HG03354 (cell line): Measurements from ENCODE around the gene PRRT1B.
"Not testable (repeated sequence)": the region's sequence is repeated elsewhere in the genome, so short reads cannot be mapped to it uniquely, and the experiment has no call there.

Experiments used
- ATAC-seq: cut with Tn5 transposase; IDR thresholded peaks from one replicate; pipeline ENCODE4 v1.9.1; 2021; ENCODE audit warnings: mild to moderate bottlenecking; ENCODE audit not compliant: unreplicated experiment, poor library complexity, severe bottlenecking

PRRT1B gene

GRCh38 chr9:131546336-131547084 lies 1.2 kb downstream of the PRRT1B start:
- no peak for ATAC-seq

GRCh38 chr9:131549186-131549585 lies 3.9 kb downstream of the PRRT1B start:
- ATAC-seq = not testable (repeated sequence)

GRCh38 chr9:131550465-131550864 lies 5.1 kb downstream of the PRRT1B start:
- not testable (repeated sequence) for ATAC-seq

GRCh38 chr9:131552030-131552429 lies 6.7 kb downstream of the PRRT1B start:
- no peak for ATAC-seq

GRCh38 chr9:131554087-131554842 lies 8.9 kb downstream of the PRRT1B start:
- ATAC-seq = no peak

GRCh38 chr9:131554843-131555351 lies 9.6 kb downstream of the PRRT1B start:
- ATAC-seq = no peak

- no peak for ATAC-seq
Observed at GRCh38 chr9:131555841-131556673, 10.7 kb downstream of the PRRT1B start.

- no peak for ATAC-seq
Observed at GRCh38 chr9:131557855-131558548, 12.7 kb downstream of the PRRT1B start.

- ATAC-seq = no peak
Observed at GRCh38 chr9:131559421-131560000, 14.2 kb downstream of the PRRT1B start.

- no peak for ATAC-seq
Observed at GRCh38 chr9:131562032-131562959, 17.0 kb downstream of the PRRT1B start.

- ATAC-seq = no peak
Observed at GRCh38 chr9:131565369-131565768, 20.0 kb downstream of the PRRT1B start.

GRCh38 chr9:131566158-131566557 lies 20.8 kb downstream of the PRRT1B start:
- ATAC-seq = no peak

- ATAC-seq = no peak
Observed at GRCh38 chr9:131567910-131568309, 22.6 kb downstream of the PRRT1B start.

- no peak for ATAC-seq
Observed at GRCh38 chr9:131574730-131575640, 29.7 kb downstream of the PRRT1B start.

- no peak for ATAC-seq
Observed at GRCh38 chr9:131575946-131576853, 30.9 kb downstream of the PRRT1B start.
